GM23338 (cell line): Measurements from ENCODE around the gene GLG1.

ENCODE experiments used
- CREB1 ChIP-seq: fragments of 250-450 bp; sonication (Bioruptor Pico); IDR thresholded peaks from 2 replicates; pipeline ENCODE4 v1.5.0; 2020; ENCODE audit warnings: low read depth, mild to moderate bottlenecking, moderate library complexity
- EZH2 ChIP-seq: fragments of 200-600 bp; sonication (generic); IDR thresholded peaks from one replicate; pipeline ENCODE4 v1.8.0; 2017; ENCODE audit warnings: antibody characterized with exemption, mild to moderate bottlenecking, low read depth; ENCODE audit not compliant: unreplicated experiment
- EZH2phosphoT487 ChIP-seq: fragments of 200-600 bp; sonication (generic); IDR thresholded peaks from one replicate; pipeline ENCODE4 v1.8.1; 2018; ENCODE audit warnings: antibody characterized with exemption; ENCODE audit not compliant: unreplicated experiment
- NANOG ChIP-seq: IDR thresholded peaks from 2 replicates; pipeline ENCODE4 v1.6.1; 2016; ENCODE audit warnings: antibody characterized with exemption, borderline replicate concordance
- POLR2AphosphoS5 ChIP-seq: IDR thresholded peaks from 2 replicates; pipeline ENCODE4 v1.6.1; 2016; ENCODE audit warnings: antibody characterized with exemption, low read depth
- TF ChIP-seq, protein P1 (sequence below), 2 experiments: fragments of 200-600 bp in 1 of 2; sonication (generic) in 1 of 2; conservative IDR thresholded peaks; 2 replicates each; pipeline versions ENCODE4 v1.5.1 to v1.6.1; 2016 to 2017; ENCODE audit warnings: antibody characterized with exemption in 2 of 2, low read depth in 2 of 2, mild to moderate bottlenecking in 2 of 2, moderate library complexity in 1 of 2
- TF ChIP-seq, protein P2 (sequence below): IDR thresholded peaks from one replicate; pipeline ENCODE4 v1.6.1; 2018; ENCODE audit warnings: antibody characterized with exemption; ENCODE audit not compliant: unreplicated experiment

DNA sequence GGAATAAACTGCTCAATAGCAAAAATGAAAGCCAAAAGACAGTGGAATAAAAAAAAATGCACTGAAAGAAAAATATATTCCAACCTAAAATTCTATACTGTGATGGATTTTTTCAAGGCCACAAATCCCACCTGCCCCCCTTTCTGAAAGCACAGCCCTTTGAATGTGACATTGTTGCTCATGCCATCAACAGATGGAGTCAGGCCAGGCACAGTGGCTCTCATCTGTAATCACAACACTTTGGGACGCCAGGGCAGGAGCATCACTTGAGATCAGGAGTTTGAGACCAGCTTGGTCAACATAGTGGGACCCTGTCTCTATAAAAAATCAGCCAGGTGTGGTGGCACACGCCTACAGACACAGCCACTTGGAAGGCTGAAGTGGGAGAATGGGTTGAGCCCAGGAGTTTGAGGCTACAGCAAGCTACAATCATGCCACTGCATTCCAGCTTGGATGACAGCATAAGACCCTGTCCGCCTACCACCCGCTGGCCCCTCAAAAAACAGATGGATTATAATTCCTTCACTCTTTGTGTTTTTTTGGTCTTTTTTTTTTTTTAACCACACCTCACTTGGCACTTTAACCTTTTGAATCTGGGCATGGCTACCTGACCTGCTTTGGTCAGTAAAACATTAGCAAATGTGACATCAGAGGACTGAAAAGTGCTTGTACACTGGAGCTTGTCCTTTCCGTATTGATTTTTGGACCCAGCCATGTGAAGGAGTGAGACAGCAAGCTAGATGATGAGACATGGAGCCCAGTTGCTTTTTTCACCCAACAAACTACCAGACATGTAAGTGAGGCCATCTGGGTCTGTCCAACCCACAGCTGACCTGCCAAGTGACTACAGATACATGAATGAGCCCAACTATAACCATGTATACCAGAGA, 36.3 kb downstream of the GLG1 start:
- TF ChIP-seq, protein P1, sequence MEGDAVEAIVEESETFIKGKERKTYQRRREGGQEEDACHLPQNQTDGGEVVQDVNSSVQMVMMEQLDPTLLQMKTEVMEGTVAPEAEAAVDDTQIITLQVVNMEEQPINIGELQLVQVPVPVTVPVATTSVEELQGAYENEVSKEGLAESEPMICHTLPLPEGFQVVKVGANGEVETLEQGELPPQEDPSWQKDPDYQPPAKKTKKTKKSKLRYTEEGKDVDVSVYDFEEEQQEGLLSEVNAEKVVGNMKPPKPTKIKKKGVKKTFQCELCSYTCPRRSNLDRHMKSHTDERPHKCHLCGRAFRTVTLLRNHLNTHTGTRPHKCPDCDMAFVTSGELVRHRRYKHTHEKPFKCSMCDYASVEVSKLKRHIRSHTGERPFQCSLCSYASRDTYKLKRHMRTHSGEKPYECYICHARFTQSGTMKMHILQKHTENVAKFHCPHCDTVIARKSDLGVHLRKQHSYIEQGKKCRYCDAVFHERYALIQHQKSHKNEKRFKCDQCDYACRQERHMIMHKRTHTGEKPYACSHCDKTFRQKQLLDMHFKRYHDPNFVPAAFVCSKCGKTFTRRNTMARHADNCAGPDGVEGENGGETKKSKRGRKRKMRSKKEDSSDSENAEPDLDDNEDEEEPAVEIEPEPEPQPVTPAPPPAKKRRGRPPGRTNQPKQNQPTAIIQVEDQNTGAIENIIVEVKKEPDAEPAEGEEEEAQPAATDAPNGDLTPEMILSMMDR (conservative IDR thresholded peaks at IDR 0.05; ENCODE audit: low read depth in 2 of 2): no peak
- TF ChIP-seq EZH2 (no peak), POLR2AphosphoS5 (no peak), CREB1 (CRISPR knock-in tag) (no peak), NANOG (no peak), EZH2phosphoT487 (no peak)
- TF ChIP-seq, protein P2, sequence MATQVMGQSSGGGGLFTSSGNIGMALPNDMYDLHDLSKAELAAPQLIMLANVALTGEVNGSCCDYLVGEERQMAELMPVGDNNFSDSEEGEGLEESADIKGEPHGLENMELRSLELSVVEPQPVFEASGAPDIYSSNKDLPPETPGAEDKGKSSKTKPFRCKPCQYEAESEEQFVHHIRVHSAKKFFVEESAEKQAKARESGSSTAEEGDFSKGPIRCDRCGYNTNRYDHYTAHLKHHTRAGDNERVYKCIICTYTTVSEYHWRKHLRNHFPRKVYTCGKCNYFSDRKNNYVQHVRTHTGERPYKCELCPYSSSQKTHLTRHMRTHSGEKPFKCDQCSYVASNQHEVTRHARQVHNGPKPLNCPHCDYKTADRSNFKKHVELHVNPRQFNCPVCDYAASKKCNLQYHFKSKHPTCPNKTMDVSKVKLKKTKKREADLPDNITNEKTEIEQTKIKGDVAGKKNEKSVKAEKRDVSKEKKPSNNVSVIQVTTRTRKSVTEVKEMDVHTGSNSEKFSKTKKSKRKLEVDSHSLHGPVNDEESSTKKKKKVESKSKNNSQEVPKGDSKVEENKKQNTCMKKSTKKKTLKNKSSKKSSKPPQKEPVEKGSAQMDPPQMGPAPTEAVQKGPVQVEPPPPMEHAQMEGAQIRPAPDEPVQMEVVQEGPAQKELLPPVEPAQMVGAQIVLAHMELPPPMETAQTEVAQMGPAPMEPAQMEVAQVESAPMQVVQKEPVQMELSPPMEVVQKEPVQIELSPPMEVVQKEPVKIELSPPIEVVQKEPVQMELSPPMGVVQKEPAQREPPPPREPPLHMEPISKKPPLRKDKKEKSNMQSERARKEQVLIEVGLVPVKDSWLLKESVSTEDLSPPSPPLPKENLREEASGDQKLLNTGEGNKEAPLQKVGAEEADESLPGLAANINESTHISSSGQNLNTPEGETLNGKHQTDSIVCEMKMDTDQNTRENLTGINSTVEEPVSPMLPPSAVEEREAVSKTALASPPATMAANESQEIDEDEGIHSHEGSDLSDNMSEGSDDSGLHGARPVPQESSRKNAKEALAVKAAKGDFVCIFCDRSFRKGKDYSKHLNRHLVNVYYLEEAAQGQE: no peak
